Gastroesophageal sphincter (tissue), 4 donors: Measurements from ENCODE around the gene ZNF48. TPM values are rescaled to one million over a fixed set of nuclear protein-coding genes. Genes with fewer than 3 reads are reported as not detected.

Experiments used
- ATAC-seq: fragments of 150-250 bp; one replicate; pipeline ENCODE4 v1.9.1; 2016; ENCODE audit warnings: mild to moderate bottlenecking, moderate library complexity
- H3K27ac ChIP-seq, 4 donors: fragments of 200-600 bp; sonication (generic) in 3 of 4; 1 replicate in 3 of 4; 2 replicates in 1 of 4; pipeline ENCODE4 v1.5.1; 2016 to 2019
- H3K27me3 ChIP-seq: fragments of 200-600 bp; sonication (generic); one replicate; pipeline ENCODE4 v1.5.1; 2019
- H3K36me3 ChIP-seq, 2 donors: fragments of 200-600 bp; sonication (generic); one replicate each; pipeline ENCODE4 v1.5.1; 2019; ENCODE audit warnings: control low read depth in 1 of 2
- H3K4me1 ChIP-seq, 3 donors: fragments of 200-600 bp; sonication (generic); 1 replicate in 2 of 3; 2 replicates in 1 of 3; pipeline ENCODE4 v1.5.1; 2016 to 2019; ENCODE audit warnings: control low read depth in 2 of 3
- H3K4me3 ChIP-seq, 2 donors: fragments of 200-600 bp; sonication (generic); one replicate each; pipeline ENCODE4 v1.5.1; 2019; ENCODE audit warnings: mild to moderate bottlenecking in 1 of 2, moderate library complexity in 1 of 2
- H3K9me3 ChIP-seq, 3 donors: fragments of 200-600 bp; sonication (generic); one replicate each; pipeline ENCODE4 v1.5.1; 2017 to 2019; ENCODE audit warnings: control low read depth in 2 of 3
- CTCF ChIP-seq, 4 experiments: fragments of 200-600 bp in 2 of 4; fragments of 450-650 bp in 2 of 4; sonication (generic) in 1 of 4; IDR thresholded peaks; one replicate each; pipeline ENCODE4 v1.5.1; 2017 to 2019; ENCODE audit warnings: antibody characterized with exemption in 4 of 4, mild to moderate bottlenecking in 2 of 4, moderate library complexity in 2 of 4
- EP300 ChIP-seq: sonication (generic); formaldehyde crosslinking; IDR thresholded peaks from one replicate; pipeline ENCODE4 v1.6.1; 2017; ENCODE audit warnings: antibody characterized with exemption, mild to moderate bottlenecking
- POLR2A ChIP-seq, 2 donors: fragments of 450-650 bp; IDR thresholded peaks; one replicate each; pipeline ENCODE4 v1.6.1; 2017; ENCODE audit warnings: antibody characterized with exemption in 2 of 2, mild to moderate bottlenecking in 2 of 2, moderate library complexity in 1 of 2
- POLR2AphosphoS5 ChIP-seq: sonication (generic); formaldehyde crosslinking; IDR thresholded peaks from one replicate; pipeline ENCODE4 v1.6.1; 2017; ENCODE audit warnings: antibody characterized with exemption
- WGBS, 2 donors: methylation state at CpG; one replicate each; pipeline ENCODE4 v1.1.5; 2018; ENCODE audit warnings: low coverage in 1 of 2; 5-methylcytosine and 5-hydroxymethylcytosine counted together
- total RNA-seq, 4 donors: library from RNA; depleted of rRNA; stranded (reverse); fragments of >200 nt; gene quantifications; one replicate each; pipeline ENCODE4 v1.1.0, GENCODE V29; 2016

ZNF48 gene
- total RNA-seq, 4 donors from 2014 or later, result 7.9 to 17.5 (median 12.2) TPM

- WGBS, 2 donors, result 33% methylated on average over 4 of the region's 12 CpGs; no CpG with 5 or more reads in 1 of the 2 donors
- Histone ChIP-seq H3K27me3 (no peaks in the 10 kb centered on the region), H3K4me1 (peaks cover 0 to 60% (median 6%) of the 10 kb centered on the region in 3 donors), H3K9me3 (no peaks in the 10 kb centered on the region), H3K36me3 (peaks cover 0 to 20% of the 10 kb centered on the region in 2 donors), H3K27ac (peak overlapping the region; percentile 76 to 95 (median 86)), H3K4me3 (peak overlapping the region; percentile 64 to 77)
- TF ChIP-seq POLR2A (IDR thresholded peaks at IDR 0.05) (no peak), CTCF (IDR thresholded peaks at IDR 0.05) (no peak), POLR2AphosphoS5 (no peak), EP300 (no peak)
- no peak for ATAC-seq
Observed at GRCh38 chr16:30399435-30400186, 4.4 kb downstream of the ZNF48 start.

- no peak for ATAC-seq
- Histone ChIP-seq H3K27me3 (no peaks in the 10 kb centered on the region), H3K9me3 (no peaks in the 10 kb centered on the region), H3K4me1 (peaks cover 0 to 48% (median 3%) of the 10 kb centered on the region in 3 donors), H3K27ac (peak overlapping the region in 1 of 4 donors; percentile 95), H3K4me3 (no peak overlapping the region), H3K36me3 (peaks cover 0 to 20% of the 10 kb centered on the region in 2 donors)
- no peak for TF ChIP-seq POLR2AphosphoS5
- WGBS, 2 donors, result 64 to 76% methylated on average over 5 to 6 of the region's 8 CpGs
Observed at GRCh38 chr16:30401768-30402425, 6.7 kb downstream of the ZNF48 start.

- ATAC-seq, result no peak
- Histone ChIP-seq H3K4me3 (peak overlapping the region; percentile 67 to 82), H3K27ac (peak overlapping the region; percentile 87 to 98 (median 90)), H3K27me3 (no peaks in the 10 kb centered on the region), H3K36me3 (peaks cover 0 to 6% of the 10 kb centered on the region in 2 donors), H3K9me3 (no peaks in the 10 kb centered on the region), H3K4me1 (peaks cover 0 to 39% (median 14%) of the 10 kb centered on the region in 3 donors)
- 13 to 17% methylated on average over 10 to 12 of the region's 14 CpGs for WGBS, 2 donors
- TF ChIP-seq EP300, result no peak
- no peak for TF ChIP-seq POLR2AphosphoS5
- TF ChIP-seq POLR2A (IDR thresholded peaks at IDR 0.05), result no peak
- TF ChIP-seq CTCF (IDR thresholded peaks at IDR 0.05), result no peak
Observed at GRCh38 chr16:30406795-30407101, 11.5 kb downstream of the ZNF48 start.

GRCh38 chr16:30407102-30407803 lies 12.0 kb downstream of the ZNF48 start, which contains the start of gene ZNF771:
TSS of gene ZNF771 (plus strand) at chr16:30407606. CDS start at chr16:30408054, 448 bp downstream.
- Histone ChIP-seq H3K4me1 (peaks cover 0 to 39% (median 14%) of the 10 kb centered on the region in 3 donors), H3K9me3 (no peaks in the 10 kb centered on the region), H3K27me3 (no peaks in the 10 kb centered on the region), H3K4me3 (peak within 1 kb of the TSS; percentile 67 to 82), H3K27ac (peak within 1 kb of the TSS; percentile 87 to 98 (median 90)), H3K36me3 (peaks cover 0 to 11% of the 10 kb centered on the region in 2 donors)
- WGBS, 2 donors, result 0% methylated on average over 21 to 32 of the region's 65 CpGs
- peak; percentile 98 for ATAC-seq
- TF ChIP-seq POLR2A (IDR thresholded peaks at IDR 0.05) (peak; percentile 67 to 72), CTCF (IDR thresholded peaks at IDR 0.05) (peak in 1 of 4 experiments; percentile 12), POLR2AphosphoS5 (peak; percentile 67), EP300 (no peak)
